Activated gamma-delta T cell treated with Interleukin-2 at 50 U/mL for 16 hours (primary cell): ENCODE measurements around the gene LAMC2.

Experiments
- DNase-seq: peaks from one replicate; pipeline ENCODE4 v3.0.0-alpha.2; 2020

Gene LAMC2

GRCh38 chr1:183290628-183291027 lies 104.6 kb downstream of the LAMC2 start:
- no peak for DNase-seq

GRCh38 chr1:183291216-183291762 lies 105.2 kb downstream of the LAMC2 start:
- no peak for DNase-seq

GRCh38 chr1:183291802-183292514 lies 105.9 kb downstream of the LAMC2 start:
- DNase-seq = no peak

GRCh38 chr1:183293241-183293640 lies 107.2 kb downstream of the LAMC2 start:
- no peak for DNase-seq

GRCh38 chr1:183293876-183294275 lies 107.8 kb downstream of the LAMC2 start:
- no peak for DNase-seq
